ENCODE results near the gene PRR30.

DNA sequence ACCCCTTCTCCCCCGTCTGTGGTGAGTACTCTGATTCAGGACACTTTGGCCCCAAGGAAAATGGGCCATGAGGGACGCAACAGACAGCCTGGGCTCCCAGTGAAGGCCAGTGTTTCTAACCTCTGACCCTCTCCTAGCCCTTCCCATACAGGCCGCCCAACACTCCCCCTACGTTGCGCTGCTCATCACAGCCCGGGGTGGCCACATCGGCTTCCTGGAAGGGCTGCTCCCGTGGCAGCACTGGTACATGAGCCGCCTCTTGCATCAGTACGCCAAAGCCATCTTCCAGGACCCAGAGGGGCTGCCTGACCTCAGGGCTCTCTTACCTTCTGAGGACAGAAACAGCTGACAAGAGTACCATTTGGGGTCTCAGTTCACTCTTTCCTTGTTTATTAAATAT, 8.8 kb downstream of the PRR30 start:
- no peak for TF ChIP-seq GLIS2 (tag by site-specific recombination; IDR thresholded peaks at IDR 0.05)
- TF ChIP-seq ZNF335 (tag by site-specific recombination; conservative IDR thresholded peaks at IDR 0.05), result no peak
- no peak for TF ChIP-seq CTCF (tag by site-specific recombination; IDR thresholded peaks at IDR 0.05)
- TF ChIP-seq GLI4 (tag by site-specific recombination; IDR thresholded peaks at IDR 0.05), result no peak
- TF ChIP-seq ZNF596 (tag by site-specific recombination; IDR thresholded peaks at IDR 0.05), result no peak
- TF ChIP-seq ZNF530 (tag by site-specific recombination; IDR thresholded peaks at IDR 0.05; ENCODE audit: low read depth), result no peak
- TF ChIP-seq ZNF76 (tag by site-specific recombination; IDR thresholded peaks at IDR 0.05; ENCODE audit: borderline replicate concordance, low read depth), result no peak
